C4-2B (cell line): ENCODE results near the gene KCTD18.

ENCODE experiments used
- ZFX ChIP-seq: fragments of 450-650 bp; IDR thresholded peaks from 2 replicates; pipeline ENCODE4 v1.6.1; 2017
- TF ChIP-seq, protein P1 (sequence below): fragments of 450-650 bp; conservative IDR thresholded peaks from 2 replicates; pipeline ENCODE4 v1.5.1; 2017; ENCODE audit warnings: mild to moderate bottlenecking

DNA sequence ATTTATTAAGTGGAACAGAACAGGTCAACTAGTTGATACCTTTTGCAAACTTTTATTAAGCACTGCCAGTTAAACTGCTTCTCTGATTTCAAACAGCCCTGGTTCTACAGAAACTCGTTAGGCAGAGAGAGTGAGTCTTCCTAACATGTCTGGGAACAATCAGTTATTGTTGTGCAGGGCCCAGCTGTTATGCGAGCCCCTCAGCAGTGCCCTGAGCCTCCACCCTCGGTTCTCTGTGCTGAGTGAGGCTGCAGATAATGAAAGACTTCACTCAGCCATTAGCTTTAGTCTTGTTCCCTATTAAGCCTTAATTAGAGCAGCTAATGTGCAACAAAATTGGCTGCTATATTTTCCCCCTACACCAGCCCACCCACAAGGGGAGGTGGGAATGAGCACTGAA is 39.6 kb downstream of the KCTD18 start:
- TF ChIP-seq, protein P1, sequence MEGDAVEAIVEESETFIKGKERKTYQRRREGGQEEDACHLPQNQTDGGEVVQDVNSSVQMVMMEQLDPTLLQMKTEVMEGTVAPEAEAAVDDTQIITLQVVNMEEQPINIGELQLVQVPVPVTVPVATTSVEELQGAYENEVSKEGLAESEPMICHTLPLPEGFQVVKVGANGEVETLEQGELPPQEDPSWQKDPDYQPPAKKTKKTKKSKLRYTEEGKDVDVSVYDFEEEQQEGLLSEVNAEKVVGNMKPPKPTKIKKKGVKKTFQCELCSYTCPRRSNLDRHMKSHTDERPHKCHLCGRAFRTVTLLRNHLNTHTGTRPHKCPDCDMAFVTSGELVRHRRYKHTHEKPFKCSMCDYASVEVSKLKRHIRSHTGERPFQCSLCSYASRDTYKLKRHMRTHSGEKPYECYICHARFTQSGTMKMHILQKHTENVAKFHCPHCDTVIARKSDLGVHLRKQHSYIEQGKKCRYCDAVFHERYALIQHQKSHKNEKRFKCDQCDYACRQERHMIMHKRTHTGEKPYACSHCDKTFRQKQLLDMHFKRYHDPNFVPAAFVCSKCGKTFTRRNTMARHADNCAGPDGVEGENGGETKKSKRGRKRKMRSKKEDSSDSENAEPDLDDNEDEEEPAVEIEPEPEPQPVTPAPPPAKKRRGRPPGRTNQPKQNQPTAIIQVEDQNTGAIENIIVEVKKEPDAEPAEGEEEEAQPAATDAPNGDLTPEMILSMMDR, result no peak
- TF ChIP-seq ZFX, result no peak
